Activated CD8-positive, alpha-beta memory T cell treated with anti-CD3 and anti-CD28 coated beads, Interleukin-2, amount 50 U/mL, for 24 hours (primary cell): ENCODE measurements around the gene COPS6.
A peak's percentile ranks its signal among the peaks of the same experiment; 100 is the strongest.

ENCODE experiments used
- DNase-seq: peaks from one replicate; pipeline ENCODE4 v3.0.0-alpha.2; 2020; ENCODE audit errors: extremely low read depth

COPS6 gene

GRCh38 chr7:100088621-100089457 is at the start of gene COPS6:
Gene COPS6, plus strand, starts transcription at chr7:100088969. Its CDS starts 22 bp downstream, at chr7:100088991.
- DNase-seq, result peak; percentile 59

- DNase-seq, result no peak
Observed at GRCh38 chr7:100040575-100040974, 48.2 kb upstream of the COPS6 start.

- no peak for DNase-seq
Observed at GRCh38 chr7:100044718-100045117, 44.1 kb upstream of the COPS6 start.

- DNase-seq, result no peak
Observed at GRCh38 chr7:100048680-100049079, 40.1 kb upstream of the COPS6 start.

GRCh38 chr7:100049441-100050291 is 39.1 kb upstream of the COPS6 start, which contains the start of gene ZSCAN21:
Gene ZSCAN21, plus strand, starts transcription at chr7:100049774. Its CDS starts 7,233 bp downstream, at chr7:100057007.
- DNase-seq, result peak; percentile 47

GRCh38 chr7:100051611-100052010 is 37.2 kb upstream of the COPS6 start:
- no peak for DNase-seq

GRCh38 chr7:100053215-100053614 is 35.6 kb upstream of the COPS6 start:
- no peak for DNase-seq

GRCh38 chr7:100057006-100057405 is 31.8 kb upstream of the COPS6 start:
- DNase-seq, result no peak

GRCh38 chr7:100059251-100059739 is 29.5 kb upstream of the COPS6 start:
- DNase-seq, result no peak

GRCh38 chr7:100061518-100062193 is 27.1 kb upstream of the COPS6 start:
- no peak for DNase-seq

GRCh38 chr7:100063376-100063775 is 25.4 kb upstream of the COPS6 start:
- no peak for DNase-seq

GRCh38 chr7:100064162-100064561 is 24.6 kb upstream of the COPS6 start:
- no peak for DNase-seq

- no peak for DNase-seq
Observed at GRCh38 chr7:100065452-100066186, 23.1 kb upstream of the COPS6 start.

GRCh38 chr7:100066953-100067352 is 21.8 kb upstream of the COPS6 start:
- DNase-seq, result no peak

- no peak for DNase-seq
Observed at GRCh38 chr7:100069991-100070390, 18.8 kb upstream of the COPS6 start.

GRCh38 chr7:100071018-100071723 is 17.6 kb upstream of the COPS6 start:
- no peak for DNase-seq

- no peak for DNase-seq
Observed at GRCh38 chr7:100072462-100072861, 16.3 kb upstream of the COPS6 start.

GRCh38 chr7:100074841-100075240 is 13.9 kb upstream of the COPS6 start:
- DNase-seq, result no peak

- DNase-seq, result no peak
Observed at GRCh38 chr7:100075418-100075817, 13.4 kb upstream of the COPS6 start.

GRCh38 chr7:100077205-100077604 is 11.6 kb upstream of the COPS6 start:
- DNase-seq, result no peak
